Prostate gland (tissue), 2 donors: ENCODE data around the gene MAFB. TPM values are rescaled to one million over a fixed set of nuclear protein-coding genes. Genes with fewer than 3 reads are reported as not detected.

Experiments
- DNase-seq: peaks from one replicate; pipeline ENCODE4 v3.0.0-alpha.2; 2019; ENCODE audit warnings: low spot score
- H3K27ac ChIP-seq, 2 donors: fragments of 200-600 bp; sonication (generic); 2 replicates each; pipeline ENCODE4 v1.5.1; 2017 to 2019
- H3K27me3 ChIP-seq: fragments of 200-600 bp; sonication (generic); replicated peaks from 2 replicates; pipeline ENCODE4 v1.5.1; 2019; ENCODE audit not compliant: insufficient read depth
- H3K36me3 ChIP-seq, 2 donors: fragments of 200-600 bp; sonication (generic); 1 replicate in 1 of 2; 2 replicates in 1 of 2; pipeline versions ENCODE4 v1.5.1 to v1.8.1; 2017 to 2019
- H3K4me1 ChIP-seq: fragments of 200-600 bp; sonication (generic); replicated peaks from 2 replicates; pipeline ENCODE4 v1.5.1; 2019
- H3K4me3 ChIP-seq, 2 donors: fragments of 200-600 bp; sonication (generic); 2 replicates each; pipeline ENCODE4 v1.5.1; 2017 to 2019
- H3K9me3 ChIP-seq: fragments of 200-600 bp; sonication (generic); 2 replicates; pipeline ENCODE4 v1.5.1; 2017
- POLR2A ChIP-seq: fragments of 450-650 bp; IDR thresholded peaks from one replicate; pipeline ENCODE4 v1.6.1; 2016; ENCODE audit warnings: antibody characterized with exemption, mild to moderate bottlenecking
- POLR2AphosphoS5 ChIP-seq: sonication (generic); formaldehyde crosslinking; IDR thresholded peaks from one replicate; pipeline ENCODE4 v1.6.1; 2017; ENCODE audit warnings: antibody characterized with exemption
- WGBS: methylation state at CpG from one replicate; pipeline ENCODE4 v1.1.5; 2018; 5-methylcytosine and 5-hydroxymethylcytosine counted together
- intact Hi-C: fragments of 100-400 bp; cut with DNase I; formaldehyde crosslinking; loops from one replicate; pipeline ENCODE4 v1.14.2; 2022
- total RNA-seq, 2 donors: library from RNA; depleted of rRNA; stranded (reverse); fragments of >200 nt; gene quantifications; one replicate each; pipeline ENCODE4 v1.1.0, GENCODE V29; 2016
- TF ChIP-seq, protein P1 (sequence below), 4 experiments: fragments of 200-600 bp in 2 of 4; fragments of 450-650 bp in 2 of 4; sonication (generic) in 2 of 4; IDR thresholded peaks; 1 replicate in 3 of 4; 2 replicates in 1 of 4; pipeline ENCODE4 v1.5.1; 2016 to 2019; ENCODE audit warnings: antibody characterized with exemption in 4 of 4, mild to moderate bottlenecking in 2 of 4, moderate library complexity in 2 of 4

Gene MAFB
- total RNA-seq, 2 donors from 2014 or later = 34.0 to 49.5 TPM

DNA sequence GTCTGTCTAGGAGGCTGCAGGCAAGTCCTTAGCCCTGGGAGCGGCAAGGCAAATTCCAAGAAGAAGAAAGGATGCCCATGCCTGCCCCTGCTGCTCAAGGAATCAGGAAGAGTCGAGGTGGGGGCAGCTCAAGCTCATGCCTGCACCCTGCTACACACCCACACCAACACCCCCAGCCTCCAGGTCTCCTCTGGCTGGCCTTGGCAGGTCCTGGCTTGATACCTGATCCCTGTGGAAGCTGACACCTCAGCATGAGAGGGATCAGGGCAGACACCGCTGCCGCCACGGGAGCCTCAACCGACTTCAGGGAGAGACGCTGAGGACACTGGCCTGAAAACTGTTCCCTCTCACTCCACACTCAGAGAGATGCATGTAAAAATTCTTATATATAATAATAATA lies 35.5 kb upstream of the MAFB start:
- WGBS = 61% methylated on average over 7 of the region's 7 CpGs
- Histone ChIP-seq H3K9me3 (no peaks in the 10 kb centered on the region), H3K4me1 (no peaks in the 10 kb centered on the region), H3K4me3 (no peak overlapping the region), H3K27me3 (no peaks in the 10 kb centered on the region), H3K27ac (no peak overlapping the region), H3K36me3 (no peaks in the 10 kb centered on the region)
- intact Hi-C loops = no loop called here
- DNase-seq = no peak
- no peak for TF ChIP-seq POLR2A
- no peak for TF ChIP-seq POLR2AphosphoS5
- TF ChIP-seq, protein P1, sequence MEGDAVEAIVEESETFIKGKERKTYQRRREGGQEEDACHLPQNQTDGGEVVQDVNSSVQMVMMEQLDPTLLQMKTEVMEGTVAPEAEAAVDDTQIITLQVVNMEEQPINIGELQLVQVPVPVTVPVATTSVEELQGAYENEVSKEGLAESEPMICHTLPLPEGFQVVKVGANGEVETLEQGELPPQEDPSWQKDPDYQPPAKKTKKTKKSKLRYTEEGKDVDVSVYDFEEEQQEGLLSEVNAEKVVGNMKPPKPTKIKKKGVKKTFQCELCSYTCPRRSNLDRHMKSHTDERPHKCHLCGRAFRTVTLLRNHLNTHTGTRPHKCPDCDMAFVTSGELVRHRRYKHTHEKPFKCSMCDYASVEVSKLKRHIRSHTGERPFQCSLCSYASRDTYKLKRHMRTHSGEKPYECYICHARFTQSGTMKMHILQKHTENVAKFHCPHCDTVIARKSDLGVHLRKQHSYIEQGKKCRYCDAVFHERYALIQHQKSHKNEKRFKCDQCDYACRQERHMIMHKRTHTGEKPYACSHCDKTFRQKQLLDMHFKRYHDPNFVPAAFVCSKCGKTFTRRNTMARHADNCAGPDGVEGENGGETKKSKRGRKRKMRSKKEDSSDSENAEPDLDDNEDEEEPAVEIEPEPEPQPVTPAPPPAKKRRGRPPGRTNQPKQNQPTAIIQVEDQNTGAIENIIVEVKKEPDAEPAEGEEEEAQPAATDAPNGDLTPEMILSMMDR (IDR thresholded peaks at IDR 0.05) = no peak

DNA sequence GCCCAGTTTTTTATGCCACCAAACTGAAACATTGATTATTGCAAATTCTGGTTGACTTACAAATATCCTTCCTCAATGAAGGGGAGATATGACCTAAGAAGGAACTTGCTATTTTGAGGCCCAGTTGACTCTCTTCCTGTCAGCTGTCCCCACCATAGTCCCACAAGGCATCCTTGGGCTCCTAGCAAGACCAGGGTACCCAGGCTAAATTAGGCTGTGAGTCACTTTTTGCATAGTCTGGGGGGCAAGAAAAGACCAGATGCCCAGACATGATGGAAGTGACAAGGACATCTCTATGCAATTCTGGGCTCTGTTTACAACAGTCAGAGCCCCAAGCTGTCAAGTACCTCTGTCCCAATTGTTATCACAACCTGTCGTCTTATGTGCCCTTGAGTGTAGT lies 31.8 kb upstream of the MAFB start:
- Histone ChIP-seq H3K4me1 (no peaks in the 10 kb centered on the region), H3K36me3 (no peaks in the 10 kb centered on the region), H3K27ac (no peak overlapping the region), H3K9me3 (no peaks in the 10 kb centered on the region), H3K27me3 (no peaks in the 10 kb centered on the region), H3K4me3 (no peak overlapping the region)
- intact Hi-C loops = no loop called here
- TF ChIP-seq, protein P1 (IDR thresholded peaks at IDR 0.05) = no peak
- TF ChIP-seq POLR2AphosphoS5 = no peak
- no peak for TF ChIP-seq POLR2A
- DNase-seq = no peak
- 100% methylated on average over 1 of the region's 1 CpG for WGBS

DNA sequence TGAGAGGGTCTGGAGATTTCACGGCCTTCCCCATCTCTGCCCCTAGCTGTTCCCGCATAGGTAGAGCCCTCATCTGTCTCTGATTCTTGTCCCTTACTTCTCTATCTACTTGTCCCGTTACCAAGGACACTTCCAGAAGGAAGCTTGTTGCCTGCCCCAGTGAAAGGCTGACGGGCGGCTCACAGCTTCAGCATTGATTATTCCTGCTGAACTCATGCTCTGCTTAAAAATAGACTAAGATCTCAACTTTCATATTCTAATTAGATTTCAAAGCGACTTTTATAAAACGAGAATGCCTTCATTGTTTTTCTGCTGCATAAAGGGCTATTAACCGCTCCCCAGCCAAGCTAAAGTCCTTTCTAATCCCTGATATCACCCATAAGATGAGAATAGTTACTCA lies 31.1 kb upstream of the MAFB start:
- Histone ChIP-seq H3K27me3 (no peaks in the 10 kb centered on the region), H3K4me1 (no peaks in the 10 kb centered on the region), H3K9me3 (no peaks in the 10 kb centered on the region), H3K4me3 (no peak overlapping the region), H3K36me3 (no peaks in the 10 kb centered on the region), H3K27ac (no peak overlapping the region)
- intact Hi-C loops = no loop called here
- no peak for DNase-seq
- TF ChIP-seq POLR2A (no peak), POLR2AphosphoS5 (no peak)
- TF ChIP-seq, protein P1 (IDR thresholded peaks at IDR 0.05) = no peak
- 76% methylated on average over 8 of the region's 8 CpGs for WGBS

DNA sequence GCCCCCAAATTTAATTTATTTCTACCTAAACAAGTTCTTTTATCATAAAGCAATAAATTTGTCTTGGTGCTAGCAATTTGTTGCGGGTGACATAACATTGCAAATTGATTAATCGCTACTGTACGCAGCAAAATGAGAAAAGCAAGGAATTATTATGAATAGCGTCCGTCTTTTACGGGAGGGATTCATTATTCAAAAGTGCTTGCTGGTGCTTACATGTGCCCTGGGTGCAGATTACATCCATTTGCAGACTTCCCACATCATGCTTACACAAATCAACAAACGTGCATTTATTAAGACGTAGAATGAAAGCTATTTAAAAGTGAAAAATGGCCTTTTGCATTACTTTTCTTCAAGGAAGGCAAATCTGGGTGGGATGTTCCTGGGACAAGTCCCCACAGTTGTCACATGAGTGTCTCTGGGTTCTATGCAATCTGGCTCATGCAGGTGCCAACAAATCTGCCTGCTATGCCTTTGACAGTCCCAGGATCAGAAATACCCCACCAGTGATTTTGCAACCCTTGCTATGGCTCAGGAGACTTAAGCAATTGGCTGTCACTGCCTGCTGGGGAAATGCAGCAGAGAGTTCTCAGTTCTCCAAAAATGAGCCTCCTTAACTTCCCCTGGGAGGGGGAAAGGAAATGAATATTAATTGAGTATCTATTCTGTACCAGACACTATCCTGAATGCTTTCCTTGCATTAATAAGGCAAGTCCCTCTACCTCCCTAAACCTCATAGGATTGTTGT lies 30.1 kb upstream of the MAFB start:
- WGBS = 91% methylated on average over 8 of the region's 8 CpGs
- no peak for DNase-seq
- Histone ChIP-seq H3K4me3 (no peak overlapping the region), H3K27me3 (no peaks in the 10 kb centered on the region), H3K9me3 (no peaks in the 10 kb centered on the region), H3K36me3 (no peaks in the 10 kb centered on the region), H3K4me1 (no peaks in the 10 kb centered on the region), H3K27ac (no peak overlapping the region)
- intact Hi-C loops = no loop called here
- TF ChIP-seq POLR2A = no peak
- TF ChIP-seq, protein P1 (IDR thresholded peaks at IDR 0.05) = no peak
- TF ChIP-seq POLR2AphosphoS5 = no peak
